ENCODE results near the gene R3HDM2. TPM values are rescaled to one million over a fixed set of nuclear protein-coding genes. Genes with fewer than 3 reads are reported as not detected.
"Not testable (repeated sequence)": the region's sequence is repeated elsewhere in the genome, so short reads cannot be mapped to it uniquely, and the experiment has no call there.

The R3HDM2 gene
- total RNA-seq, 1 experiment from 2014 or later, result 14.2 TPM

GRCh38 chr12:57452937-57453509 is 22.2 kb upstream of the R3HDM2 start:
- Histone ChIP-seq H3K36me3 (peaks cover 26% of the 10 kb centered on the region), H3K4me3 (no peak overlapping the region), H3K4me1 (replicated peaks) (peaks cover 44% of the 10 kb centered on the region), H3K27me3 (replicated peaks) (no peaks in the 10 kb centered on the region), H3K9me3 (replicated peaks) (no peaks in the 10 kb centered on the region; the same call in 1 of the 2 replicates), H3K27ac (peak overlapping the region; percentile 45)
- DNase-seq (ENCODE audit: low read depth in 1 of 2, low spot score in 2 of 2), result no peak

DNA sequence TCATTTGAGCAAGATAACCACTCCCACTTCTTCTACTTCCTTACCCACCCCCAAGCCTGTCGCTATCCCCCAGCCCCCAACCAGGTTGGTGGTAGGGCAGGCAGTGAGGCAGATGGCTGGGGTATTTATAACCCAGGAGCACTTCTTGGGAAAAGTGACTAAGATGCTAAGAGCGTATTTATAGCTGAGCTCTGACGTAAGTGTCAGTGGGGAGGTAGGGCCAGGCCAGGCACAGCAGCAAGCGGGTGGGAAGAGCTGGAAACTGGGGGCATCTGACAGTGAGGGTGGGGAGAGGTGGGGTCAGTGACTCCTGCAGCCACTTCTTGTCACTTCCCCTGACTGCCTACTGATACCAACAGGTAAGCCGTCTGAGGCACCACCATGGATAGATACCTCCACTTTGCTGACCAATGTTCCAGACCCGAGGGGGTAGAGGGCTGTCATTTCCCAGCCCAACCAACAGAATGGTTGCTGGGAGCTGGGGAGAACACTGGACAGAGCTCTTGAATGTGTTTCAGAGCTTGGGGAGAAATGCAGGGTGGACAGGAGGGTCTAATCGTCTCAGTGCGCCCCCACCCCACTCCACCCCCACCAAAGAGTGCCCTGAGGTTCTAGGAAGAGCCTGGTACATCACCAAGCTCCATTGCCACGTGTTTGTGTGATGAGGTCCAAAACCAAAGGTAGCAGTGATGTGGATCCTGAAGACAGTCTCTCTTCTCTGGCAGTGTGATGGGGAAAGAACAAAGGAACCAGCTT is 21.5 kb upstream of the R3HDM2 start:
- Histone ChIP-seq H3K4me3 (no peak overlapping the region), H3K27me3 (replicated peaks) (no peaks in the 10 kb centered on the region), H3K27ac (peak overlapping the region; percentile 45), H3K4me1 (replicated peaks) (peaks cover 38% of the 10 kb centered on the region), H3K9me3 (replicated peaks) (no peaks in the 10 kb centered on the region; the same call in 1 of the 2 replicates), H3K36me3 (peaks cover 21% of the 10 kb centered on the region)
- DNase-seq (ENCODE audit: low read depth in 1 of 2, low spot score in 2 of 2), result no peak

DNA sequence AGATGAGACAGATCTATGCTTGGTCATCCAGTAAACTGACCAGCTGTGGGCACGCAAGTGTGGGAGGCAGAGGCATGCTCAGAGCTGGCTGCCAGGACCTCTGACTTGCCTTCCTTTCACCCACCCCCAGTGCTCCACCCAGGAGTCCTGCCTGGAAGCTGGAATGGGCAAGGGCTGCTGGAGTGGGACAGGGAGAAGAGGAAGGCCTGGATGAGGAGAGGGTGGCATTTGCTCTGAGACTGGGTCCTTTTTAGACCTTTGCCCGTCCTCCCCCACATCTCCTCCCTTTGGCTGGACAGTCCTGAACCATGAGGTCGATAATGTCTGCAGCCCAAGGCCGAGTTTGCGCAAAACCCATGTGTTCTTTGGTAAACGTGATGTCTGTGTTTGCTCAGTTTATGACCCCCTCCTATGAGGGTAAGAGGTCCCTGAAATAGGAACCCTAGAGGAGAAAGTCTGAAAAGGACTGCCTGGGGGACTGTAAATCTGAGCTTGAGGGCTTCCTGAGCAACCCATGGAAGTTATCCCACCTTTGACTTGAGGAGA is 20.5 kb upstream of the R3HDM2 start:
- no peak for DNase-seq (ENCODE audit: low read depth in 1 of 2, low spot score in 2 of 2)
- Histone ChIP-seq H3K9me3 (replicated peaks) (no peaks in the 10 kb centered on the region; the same call in 1 of the 2 replicates), H3K4me3 (no peak overlapping the region), H3K27me3 (replicated peaks) (no peaks in the 10 kb centered on the region), H3K27ac (no peak overlapping the region), H3K36me3 (peaks cover 11% of the 10 kb centered on the region), H3K4me1 (replicated peaks) (peaks cover 29% of the 10 kb centered on the region)

DNA sequence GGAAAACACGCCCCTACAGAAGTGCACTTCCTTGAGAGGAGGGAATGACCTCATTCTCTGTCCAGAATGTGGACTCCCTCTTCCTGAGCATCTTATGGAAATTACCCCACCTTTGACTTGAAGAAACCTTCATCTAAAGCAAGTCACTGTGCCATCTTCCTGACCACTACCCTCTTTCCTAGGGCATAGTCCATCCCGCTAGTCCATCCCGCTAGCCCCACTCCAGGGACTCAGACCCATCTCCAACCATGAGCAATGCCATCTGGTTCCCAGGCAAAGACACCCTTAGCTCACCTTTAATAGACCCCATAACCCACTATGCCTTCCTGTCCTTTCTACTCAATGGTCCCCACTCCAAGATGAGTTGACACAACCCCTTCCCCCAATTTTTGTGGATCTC is 19.2 kb upstream of the R3HDM2 start:
- no peak for DNase-seq (ENCODE audit: low read depth in 1 of 2, low spot score in 2 of 2)
- Histone ChIP-seq H3K27me3 (replicated peaks) (no peaks in the 10 kb centered on the region), H3K9me3 (replicated peaks) (no peaks in the 10 kb centered on the region; the same call in 1 of the 2 replicates), H3K27ac (no peak overlapping the region), H3K36me3 (no peaks in the 10 kb centered on the region), H3K4me3 (no peak overlapping the region), H3K4me1 (replicated peaks) (peaks cover 25% of the 10 kb centered on the region)

- Histone ChIP-seq H3K4me1 (replicated peaks) (peaks cover 22% of the 10 kb centered on the region), H3K9me3 (replicated peaks) (no peaks in the 10 kb centered on the region; the same call in 1 of the 2 replicates), H3K36me3 (no peaks in the 10 kb centered on the region), H3K27ac (no peak overlapping the region), H3K27me3 (replicated peaks) (no peaks in the 10 kb centered on the region), H3K4me3 (no peak overlapping the region)
- DNase-seq (ENCODE audit: low read depth in 1 of 2, low spot score in 2 of 2), result peak in 1 of 2 experiments; percentile 75
Observed at GRCh38 chr12:57449375-57449774, 18.5 kb upstream of the R3HDM2 start.

- H3K27ac ChIP-seq, result no peak overlapping the region
- no peak overlapping the region for H3K4me3 ChIP-seq
- no peaks in the 10 kb centered on the region for H3K36me3 ChIP-seq
- no peaks in the 10 kb centered on the region for H3K27me3 ChIP-seq (replicated peaks)
- peak in 1 of 2 experiments; percentile 73 for DNase-seq (ENCODE audit: low read depth in 1 of 2, low spot score in 2 of 2)
- peaks cover 22% of the 10 kb centered on the region for H3K4me1 ChIP-seq (replicated peaks)
- no peaks in the 10 kb centered on the region; the same call in 1 of the 2 replicates for H3K9me3 ChIP-seq (replicated peaks)
Observed at GRCh38 chr12:57448669-57449068, 17.8 kb upstream of the R3HDM2 start.

DNA sequence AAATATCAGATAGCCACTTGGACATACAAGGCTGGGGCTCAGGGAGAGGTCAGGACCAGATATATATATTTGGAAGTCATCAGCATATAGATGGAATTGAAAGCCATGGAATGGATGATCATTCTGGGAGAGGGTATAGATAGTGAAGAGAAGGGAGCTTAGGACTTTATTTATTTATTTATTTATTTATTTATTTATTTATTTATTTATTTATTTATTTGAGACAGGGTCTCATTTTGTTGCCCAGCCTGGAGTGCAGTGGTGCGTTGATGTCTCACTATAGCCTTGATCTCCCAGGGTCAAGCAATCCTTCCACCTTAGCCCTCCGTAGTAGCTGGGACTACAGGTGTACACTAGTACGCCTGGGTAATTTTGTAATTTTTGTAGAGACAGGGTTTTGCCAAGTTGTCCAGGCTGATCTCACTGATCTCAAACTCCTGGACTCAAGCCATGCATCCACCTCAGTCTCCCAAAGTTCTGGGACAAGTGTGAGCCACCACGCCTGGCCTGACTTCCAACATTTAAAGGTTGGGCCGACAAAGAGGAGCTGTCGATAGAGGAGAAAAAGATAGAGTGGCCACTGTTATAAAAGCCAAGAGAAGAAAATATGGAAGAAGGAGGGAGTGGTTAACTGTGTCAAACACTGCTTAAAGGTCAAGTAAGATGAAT is 15.6 kb upstream of the R3HDM2 start:
- DNase-seq (ENCODE audit: low read depth in 1 of 2, low spot score in 2 of 2), result peak; percentile 76 to 82
- peaks cover 12% of the 10 kb centered on the region for H3K9me3 ChIP-seq (replicated peaks)

DNA sequence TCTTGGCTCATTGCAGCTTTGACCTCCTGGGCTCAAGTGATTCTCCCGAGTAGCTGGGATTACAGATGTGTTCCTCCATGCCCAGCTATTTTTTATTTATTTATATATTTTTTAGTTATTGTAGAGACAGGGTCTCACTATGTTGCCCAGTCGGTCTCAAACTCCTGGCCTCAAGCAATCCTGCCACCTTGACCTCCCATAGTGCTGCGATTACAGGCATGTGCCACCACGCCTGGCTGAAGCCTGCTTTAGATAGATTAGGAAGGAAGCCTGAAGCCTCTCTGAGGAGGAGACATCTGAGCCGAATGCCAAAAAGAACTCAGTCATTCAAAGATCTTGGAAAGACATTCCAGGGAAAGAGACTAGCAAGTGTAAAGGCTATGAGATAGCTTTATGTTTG is 13.9 kb upstream of the R3HDM2 start:
- no peak overlapping the region for H3K27ac ChIP-seq
- peaks cover 20% of the 10 kb centered on the region for H3K9me3 ChIP-seq (replicated peaks)
- no peak overlapping the region for H3K4me3 ChIP-seq
- DNase-seq (ENCODE audit: low read depth in 1 of 2, low spot score in 2 of 2), result peak in 1 of 2 experiments; percentile 79
- no peaks in the 10 kb centered on the region for H3K36me3 ChIP-seq
- 0 out of 2 replicates have a peak, but pooled peaks cover under 1% of the 10 kb centered on the region for H3K4me1 ChIP-seq (replicated peaks)
- no peaks in the 10 kb centered on the region for H3K27me3 ChIP-seq (replicated peaks)

More for the DNA sequence above, 15.6 kb upstream of the R3HDM2 start:
- no peak overlapping the region for H3K4me3 ChIP-seq
- peaks cover 4% of the 10 kb centered on the region for H3K4me1 ChIP-seq (replicated peaks)
- no peaks in the 10 kb centered on the region for H3K36me3 ChIP-seq
- no peaks in the 10 kb centered on the region for H3K27me3 ChIP-seq (replicated peaks)
- H3K27ac ChIP-seq, result no peak overlapping the region

GRCh38 chr12:57444337-57444736 is 13.5 kb upstream of the R3HDM2 start:
- H3K9me3 ChIP-seq (replicated peaks), result peaks cover 20% of the 10 kb centered on the region
- not testable (repeated sequence) for H3K36me3 ChIP-seq; H3K27ac ChIP-seq; H3K4me1 ChIP-seq (replicated peaks); H3K4me3 ChIP-seq; H3K27me3 ChIP-seq (replicated peaks)
- DNase-seq (ENCODE audit: low read depth in 1 of 2, low spot score in 2 of 2), result peak in 1 of 2 experiments; percentile 79

GRCh38 chr12:57441846-57442427 is 11.1 kb upstream of the R3HDM2 start:
- H3K4me1 ChIP-seq (replicated peaks), result 0 out of 2 replicates have a peak, but pooled peaks cover 3% of the 10 kb centered on the region
- no peak overlapping the region for H3K27ac ChIP-seq
- no peak overlapping the region for H3K4me3 ChIP-seq
- H3K36me3 ChIP-seq, result no peaks in the 10 kb centered on the region
- no peaks in the 10 kb centered on the region for H3K27me3 ChIP-seq (replicated peaks)
- H3K9me3 ChIP-seq (replicated peaks), result peaks cover 20% of the 10 kb centered on the region
- no peak for DNase-seq (ENCODE audit: low read depth in 1 of 2, low spot score in 2 of 2)

GRCh38 chr12:57441393-57441792 is 10.6 kb upstream of the R3HDM2 start:
- not testable (repeated sequence) for H3K36me3 ChIP-seq; H3K27me3 ChIP-seq (replicated peaks); H3K4me1 ChIP-seq (replicated peaks); H3K27ac ChIP-seq; H3K4me3 ChIP-seq; DNase-seq (ENCODE audit: low read depth in 1 of 2, low spot score in 2 of 2)
- H3K9me3 ChIP-seq (replicated peaks), result peaks cover 20% of the 10 kb centered on the region

DNA sequence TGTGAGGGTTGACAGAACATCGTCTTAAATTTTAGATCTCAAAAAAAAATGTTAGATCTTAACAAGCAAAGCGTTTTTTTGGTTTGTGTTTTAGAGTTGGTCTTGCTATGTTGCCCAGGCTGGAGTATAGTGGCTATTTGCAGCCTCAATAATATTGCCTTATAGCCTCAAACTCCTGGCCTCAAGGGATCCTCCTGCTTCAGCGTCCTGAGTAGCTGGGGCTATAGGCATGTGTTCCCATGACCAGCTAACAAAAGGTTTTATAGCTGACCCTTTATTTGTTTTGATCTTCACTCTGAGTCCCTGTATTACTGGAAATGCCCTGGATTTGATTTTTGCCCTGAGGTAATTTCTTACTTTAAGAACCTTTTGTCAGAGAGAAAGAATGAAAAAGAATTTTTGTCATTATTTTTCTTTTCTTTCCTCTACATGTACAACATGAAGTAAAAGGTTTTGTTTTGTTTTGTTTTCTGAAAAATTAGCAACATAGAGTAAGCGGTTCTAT is 9.0 kb upstream of the R3HDM2 start:
- Histone ChIP-seq H3K36me3 (no peaks in the 10 kb centered on the region), H3K27ac (no peak overlapping the region), H3K4me3 (no peak overlapping the region), H3K4me1 (replicated peaks) (0 out of 2 replicates have a peak, but pooled peaks cover 3% of the 10 kb centered on the region), H3K27me3 (replicated peaks) (no peaks in the 10 kb centered on the region), H3K9me3 (replicated peaks) (peaks cover 20% of the 10 kb centered on the region)
- DNase-seq (ENCODE audit: low read depth in 1 of 2, low spot score in 2 of 2), result peak; percentile 81 to 84

DNA sequence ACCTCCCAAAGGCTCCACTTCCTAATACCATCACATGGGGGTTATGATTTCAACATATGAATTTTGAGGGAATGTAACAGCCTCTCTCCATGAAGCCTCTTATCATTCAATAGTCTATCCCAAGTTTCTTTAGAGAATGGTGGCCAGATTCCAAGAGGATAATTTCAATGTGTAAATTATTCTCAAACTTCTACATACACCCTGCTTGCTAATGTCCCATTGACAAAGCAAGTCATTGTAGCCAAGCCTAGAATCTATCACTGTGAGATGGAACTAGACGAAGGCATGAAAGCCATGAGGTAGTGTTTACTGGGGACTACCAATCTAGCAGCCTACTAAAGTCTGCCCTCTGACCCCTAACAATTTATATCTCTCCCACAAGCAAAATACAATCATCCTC is 7.6 kb upstream of the R3HDM2 start:
- 0 out of 2 replicates have a peak, but pooled peaks cover 3% of the 10 kb centered on the region for H3K4me1 ChIP-seq (replicated peaks)
- H3K27me3 ChIP-seq (replicated peaks), result no peaks in the 10 kb centered on the region
- H3K9me3 ChIP-seq (replicated peaks), result peaks cover 20% of the 10 kb centered on the region
- H3K27ac ChIP-seq, result no peak overlapping the region
- no peaks in the 10 kb centered on the region for H3K36me3 ChIP-seq
- no peak for DNase-seq (ENCODE audit: low read depth in 1 of 2, low spot score in 2 of 2)
- H3K4me3 ChIP-seq, result no peak overlapping the region

Measured in SJSA1 (cell line).